ENCODE data around the gene POLK.

POLK gene

GRCh38 chr5:75509546-75509945 is 2.1 kb upstream of the POLK start:
- FAIRE-seq (no peak), DNase-seq (ENCODE audit: insufficient read length, low spot score) (no peak)
- TF ChIP-seq POLR2A (IDR thresholded peaks at IDR 0.05; ENCODE audit: low read depth, low read length) (no peak), PAX5 (IDR thresholded peaks at IDR 0.05; ENCODE audit: insufficient read depth, low read length, severe bottlenecking) (no peak), SPI1 (IDR thresholded peaks at IDR 0.05; ENCODE audit: low read depth, low read length) (no peak), POLR2AphosphoS5 (IDR thresholded peaks at IDR 0.05; ENCODE audit: low read depth, low read length) (no peak), TAF1 (IDR thresholded peaks at IDR 0.05; ENCODE audit: low read depth, low read length) (no peak), POU2F2 (IDR thresholded peaks at IDR 0.05; ENCODE audit: low read depth, low read length) (no peak)

GRCh38 chr5:75509956-75510355 is 1.7 kb upstream of the POLK start:
- DNase-seq (ENCODE audit: insufficient read length, low spot score) = no peak
- FAIRE-seq = no peak
- TF ChIP-seq POU2F2 (IDR thresholded peaks at IDR 0.05; ENCODE audit: low read depth, low read length) = no peak
- no peak for TF ChIP-seq TAF1 (IDR thresholded peaks at IDR 0.05; ENCODE audit: low read depth, low read length)
- TF ChIP-seq POLR2A (IDR thresholded peaks at IDR 0.05; ENCODE audit: low read depth, low read length) = no peak
- TF ChIP-seq SPI1 (IDR thresholded peaks at IDR 0.05; ENCODE audit: low read depth, low read length) = no peak
- TF ChIP-seq POLR2AphosphoS5 (IDR thresholded peaks at IDR 0.05; ENCODE audit: low read depth, low read length) = no peak
- TF ChIP-seq PAX5 (IDR thresholded peaks at IDR 0.05; ENCODE audit: insufficient read depth, low read length, severe bottlenecking) = no peak

GRCh38 chr5:75510417-75510835 is 1.3 kb upstream of the POLK start:
- FAIRE-seq (peak; percentile 75), DNase-seq (ENCODE audit: insufficient read length, low spot score) (no peak)
- no peak for TF ChIP-seq POU2F2 (IDR thresholded peaks at IDR 0.05; ENCODE audit: low read depth, low read length)
- TF ChIP-seq TAF1 (IDR thresholded peaks at IDR 0.05; ENCODE audit: low read depth, low read length) = no peak
- TF ChIP-seq POLR2A (IDR thresholded peaks at IDR 0.05; ENCODE audit: low read depth, low read length) = no peak
- no peak for TF ChIP-seq SPI1 (IDR thresholded peaks at IDR 0.05; ENCODE audit: low read depth, low read length)
- no peak for TF ChIP-seq POLR2AphosphoS5 (IDR thresholded peaks at IDR 0.05; ENCODE audit: low read depth, low read length)
- no peak for TF ChIP-seq PAX5 (IDR thresholded peaks at IDR 0.05; ENCODE audit: insufficient read depth, low read length, severe bottlenecking)

GRCh38 chr5:75510836-75511434 is 756 bp upstream of the POLK start:
- DNase-seq (ENCODE audit: insufficient read length, low spot score) (no peak), FAIRE-seq (no peak)
- TF ChIP-seq PAX5 (IDR thresholded peaks at IDR 0.05; ENCODE audit: insufficient read depth, low read length, severe bottlenecking) (no peak), SPI1 (IDR thresholded peaks at IDR 0.05; ENCODE audit: low read depth, low read length) (no peak), TAF1 (IDR thresholded peaks at IDR 0.05; ENCODE audit: low read depth, low read length) (no peak), POU2F2 (IDR thresholded peaks at IDR 0.05; ENCODE audit: low read depth, low read length) (no peak), POLR2AphosphoS5 (IDR thresholded peaks at IDR 0.05; ENCODE audit: low read depth, low read length) (no peak), POLR2A (IDR thresholded peaks at IDR 0.05; ENCODE audit: low read depth, low read length) (no peak)

GRCh38 chr5:75512383-75513074 is 838 bp downstream of the POLK start:
- DNase-seq (ENCODE audit: insufficient read length, low spot score) (no peak), FAIRE-seq (peak; percentile 13)
- TF ChIP-seq TAF1 (IDR thresholded peaks at IDR 0.05; ENCODE audit: low read depth, low read length) (no peak), SPI1 (IDR thresholded peaks at IDR 0.05; ENCODE audit: low read depth, low read length) (no peak), PAX5 (IDR thresholded peaks at IDR 0.05; ENCODE audit: insufficient read depth, low read length, severe bottlenecking) (no peak), POLR2A (IDR thresholded peaks at IDR 0.05; ENCODE audit: low read depth, low read length) (no peak), POLR2AphosphoS5 (IDR thresholded peaks at IDR 0.05; ENCODE audit: low read depth, low read length) (no peak), POU2F2 (IDR thresholded peaks at IDR 0.05; ENCODE audit: low read depth, low read length) (no peak)

GRCh38 chr5:75513841-75514240 is 2.1 kb downstream of the POLK start:
- no peak for FAIRE-seq
- no peak for TF ChIP-seq TAF1 (IDR thresholded peaks at IDR 0.05; ENCODE audit: low read depth, low read length)
- TF ChIP-seq POLR2A (IDR thresholded peaks at IDR 0.05; ENCODE audit: low read depth, low read length) = no peak
- TF ChIP-seq POU2F2 (IDR thresholded peaks at IDR 0.05; ENCODE audit: low read depth, low read length) = no peak
- no peak for TF ChIP-seq SPI1 (IDR thresholded peaks at IDR 0.05; ENCODE audit: low read depth, low read length)
- no peak for TF ChIP-seq PAX5 (IDR thresholded peaks at IDR 0.05; ENCODE audit: insufficient read depth, low read length, severe bottlenecking)
- TF ChIP-seq POLR2AphosphoS5 (IDR thresholded peaks at IDR 0.05; ENCODE audit: low read depth, low read length) = no peak
- DNase-seq (ENCODE audit: insufficient read length, low spot score) = no peak

GRCh38 chr5:75514323-75514722 is 2.6 kb downstream of the POLK start:
- DNase-seq (ENCODE audit: insufficient read length, low spot score) (no peak), FAIRE-seq (peak; percentile 52)

GRCh38 chr5:75519761-75520160 is 8.1 kb downstream of the POLK start:
- FAIRE-seq = no peak
- TF ChIP-seq SPI1 (IDR thresholded peaks at IDR 0.05; ENCODE audit: low read depth, low read length) (no peak), POLR2A (IDR thresholded peaks at IDR 0.05; ENCODE audit: low read depth, low read length) (no peak), PAX5 (IDR thresholded peaks at IDR 0.05; ENCODE audit: insufficient read depth, low read length, severe bottlenecking) (no peak), POU2F2 (IDR thresholded peaks at IDR 0.05; ENCODE audit: low read depth, low read length) (no peak), POLR2AphosphoS5 (IDR thresholded peaks at IDR 0.05; ENCODE audit: low read depth, low read length) (no peak), TAF1 (IDR thresholded peaks at IDR 0.05; ENCODE audit: low read depth, low read length) (no peak)
- no peak for DNase-seq (ENCODE audit: insufficient read length, low spot score)

More at GRCh38 chr5:75514323-75514722, 2.6 kb downstream of the POLK start:
- TF ChIP-seq POLR2A (IDR thresholded peaks at IDR 0.05; ENCODE audit: low read depth, low read length) = no peak

- no peak for FAIRE-seq
- TF ChIP-seq PAX5 (IDR thresholded peaks at IDR 0.05; ENCODE audit: insufficient read depth, low read length, severe bottlenecking) (no peak), POLR2A (IDR thresholded peaks at IDR 0.05; ENCODE audit: low read depth, low read length) (no peak), SPI1 (IDR thresholded peaks at IDR 0.05; ENCODE audit: low read depth, low read length) (no peak), POLR2AphosphoS5 (IDR thresholded peaks at IDR 0.05; ENCODE audit: low read depth, low read length) (no peak), POU2F2 (IDR thresholded peaks at IDR 0.05; ENCODE audit: low read depth, low read length) (no peak), TAF1 (IDR thresholded peaks at IDR 0.05; ENCODE audit: low read depth, low read length) (no peak)
- DNase-seq (ENCODE audit: insufficient read length, low spot score) = no peak
Measured at GRCh38 chr5:75521195-75521594, 9.5 kb downstream of the POLK start.
